ENCODE results near the gene LIMD2.

DNA sequence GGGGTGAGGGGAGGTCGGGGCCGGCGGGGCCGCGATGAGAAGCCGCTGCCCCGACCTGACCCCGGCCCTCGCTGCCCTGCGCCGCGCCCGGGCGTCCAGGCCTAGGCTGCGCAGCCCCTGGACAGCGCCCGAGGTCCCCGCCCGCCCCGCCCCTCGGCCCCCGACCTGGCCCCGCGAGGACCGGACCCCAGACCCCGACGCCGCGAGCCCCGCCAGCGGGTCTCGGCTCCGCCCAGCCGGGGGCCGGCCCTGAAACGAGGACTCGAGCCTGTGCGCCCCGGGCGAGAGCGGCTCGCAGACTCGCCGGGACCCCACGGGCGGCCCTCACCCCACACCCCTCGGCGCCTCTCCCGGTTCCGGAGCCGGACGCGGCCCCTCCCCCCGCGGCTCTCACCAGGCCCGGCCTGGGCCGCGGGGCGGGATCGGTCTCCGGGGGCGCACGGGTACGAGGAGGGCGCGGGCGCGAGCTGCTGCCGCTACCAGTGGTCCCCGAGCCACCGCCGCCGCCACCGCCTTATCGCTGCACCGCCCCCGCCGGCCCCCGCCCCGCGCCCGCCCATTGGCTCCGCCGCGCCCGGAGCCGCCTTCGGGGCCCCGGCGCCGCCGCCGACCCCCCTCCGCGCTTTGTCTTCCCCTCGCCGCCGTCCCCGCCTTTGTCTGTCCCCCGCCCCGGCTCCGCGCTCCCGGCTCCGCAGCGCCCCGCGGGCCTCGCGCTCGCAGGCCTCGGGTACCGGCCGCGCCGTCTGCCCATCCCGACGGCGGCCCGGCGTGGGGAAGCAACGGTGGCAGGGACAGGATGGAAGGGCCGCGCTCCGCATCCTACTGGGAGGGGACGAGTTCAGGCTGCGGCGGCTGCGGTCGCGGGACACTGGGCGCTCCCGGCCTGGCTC, at the start of gene LIMD2:
- no peak for TF ChIP-seq EZH2 (optimal IDR thresholded peaks at IDR 0.05; ENCODE audit: low read depth, low read length)
- TF ChIP-seq, protein P1, sequence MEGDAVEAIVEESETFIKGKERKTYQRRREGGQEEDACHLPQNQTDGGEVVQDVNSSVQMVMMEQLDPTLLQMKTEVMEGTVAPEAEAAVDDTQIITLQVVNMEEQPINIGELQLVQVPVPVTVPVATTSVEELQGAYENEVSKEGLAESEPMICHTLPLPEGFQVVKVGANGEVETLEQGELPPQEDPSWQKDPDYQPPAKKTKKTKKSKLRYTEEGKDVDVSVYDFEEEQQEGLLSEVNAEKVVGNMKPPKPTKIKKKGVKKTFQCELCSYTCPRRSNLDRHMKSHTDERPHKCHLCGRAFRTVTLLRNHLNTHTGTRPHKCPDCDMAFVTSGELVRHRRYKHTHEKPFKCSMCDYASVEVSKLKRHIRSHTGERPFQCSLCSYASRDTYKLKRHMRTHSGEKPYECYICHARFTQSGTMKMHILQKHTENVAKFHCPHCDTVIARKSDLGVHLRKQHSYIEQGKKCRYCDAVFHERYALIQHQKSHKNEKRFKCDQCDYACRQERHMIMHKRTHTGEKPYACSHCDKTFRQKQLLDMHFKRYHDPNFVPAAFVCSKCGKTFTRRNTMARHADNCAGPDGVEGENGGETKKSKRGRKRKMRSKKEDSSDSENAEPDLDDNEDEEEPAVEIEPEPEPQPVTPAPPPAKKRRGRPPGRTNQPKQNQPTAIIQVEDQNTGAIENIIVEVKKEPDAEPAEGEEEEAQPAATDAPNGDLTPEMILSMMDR (IDR thresholded peaks at IDR 0.05; ENCODE audit: low read length), result no peak
